Natural killer cell (primary cell): ENCODE results near the gene MRPL16. TPM values are rescaled to one million over a fixed set of nuclear protein-coding genes. Genes with fewer than 3 reads are reported as not detected.
"Not testable (repeated sequence)": the region's sequence is repeated elsewhere in the genome, so short reads cannot be mapped to it uniquely, and the experiment has no call there.

ENCODE experiments used
- ATAC-seq, 3 donors: fragments of 150-1000 bp in 2 of 3; fragments of 200-7000 bp in 1 of 3; cut with Tn5 transposase; 1 replicate in 1 of 3; 2 replicates in 2 of 3; pipeline ENCODE4 v1.10.0; 2021; ENCODE audit warnings: mild to moderate bottlenecking in 2 of 3, moderate library complexity in 2 of 3
- DNase-seq, 2 donors: peaks; one replicate each; pipeline versions ENCODE4 v3.0.0 to v3.0.0-alpha.2; 2013 to 2021; ENCODE audit warnings: mixed read lengths in 1 of 2
- H3K27ac ChIP-seq: one replicate; pipeline ENCODE4 v1.5.1; 2013; ENCODE audit warnings: mild to moderate bottlenecking, low read length
- H3K27me3 ChIP-seq: one replicate; pipeline ENCODE4 v1.6.1; 2013; ENCODE audit warnings: low read length; ENCODE audit not compliant: control insufficient read depth, insufficient read depth
- H3K36me3 ChIP-seq: one replicate; pipeline ENCODE4 v1.6.1; 2013; ENCODE audit warnings: low read length; ENCODE audit not compliant: control insufficient read depth, insufficient read depth
- H3K4me1 ChIP-seq: one replicate; pipeline ENCODE4 v1.6.1; 2013; ENCODE audit warnings: low read length; ENCODE audit not compliant: control insufficient read depth, insufficient read depth
- H3K4me3 ChIP-seq: one replicate; pipeline ENCODE4 v1.5.1; 2013; ENCODE audit warnings: low read length
- H3K9me3 ChIP-seq: one replicate; pipeline ENCODE4 v1.6.1; 2013; ENCODE audit warnings: low read length; ENCODE audit not compliant: control insufficient read depth, insufficient read depth
- H3K27ac Mint-ChIP-seq, 2 donors: one replicate each; pipeline ENCODE4 v1.8.0; 2022; ENCODE audit warnings: mild to moderate bottlenecking in 2 of 2, mixed read lengths in 2 of 2, moderate library complexity in 1 of 2
- H3K27me3 Mint-ChIP-seq, 2 donors: one replicate each; pipeline ENCODE4 v1.8.0; 2022; ENCODE audit warnings: low read depth in 2 of 2, mixed read lengths in 2 of 2
- H3K36me3 Mint-ChIP-seq: one replicate; pipeline ENCODE4 v1.8.0; 2022; ENCODE audit warnings: mixed read lengths
- H3K4me1 Mint-ChIP-seq, 2 donors: one replicate each; pipeline ENCODE4 v1.8.0; 2022; ENCODE audit warnings: mixed read lengths in 2 of 2
- H3K4me3 Mint-ChIP-seq: one replicate; pipeline ENCODE4 v1.8.0; 2022; ENCODE audit warnings: mild to moderate bottlenecking, moderate library complexity, mixed read lengths
- H3K9me3 Mint-ChIP-seq, 2 donors: one replicate each; pipeline ENCODE4 v1.8.0; 2022; ENCODE audit warnings: mixed read lengths in 2 of 2
- CTCF ChIP-seq: fragments of 200-600 bp; IDR thresholded peaks from one replicate; pipeline ENCODE4 v1.8.0; 2022; ENCODE audit warnings: antibody characterized with exemption
- WGBS: methylation state at CpG from one replicate; pipeline ENCODE4 v1.1.7; 2013; ENCODE audit warnings: missing lambda C conversion rate; ENCODE audit not compliant: insufficient coverage; 5-methylcytosine and 5-hydroxymethylcytosine counted together
- intact Hi-C: fragments of 100-400 bp; cut with micrococcal nuclease; formaldehyde crosslinking; loops from one replicate; pipeline ENCODE4 v1.14.2; 2022
- total RNA-seq, 4 donors: library from RNA; stranded (reverse); fragments of 120-200 nt in 1 of 4; gene quantifications; one replicate each; pipeline versions ENCODE4 v1.2.3 to v1.2.4, GENCODE V29; 2013 to 2022

Gene MRPL16
- total RNA-seq, 3 donors from 2014 or later (not counting 1 experiment from before 2014, with no cell fraction given), result 34.9 to 38.0 (median 37.5) TPM

- peaks cover 14 to 32% of the 10 kb centered on the region in 2 donors for H3K4me1 Mint-ChIP-seq
Observed at GRCh38 chr11:59854871-59855270, 44.3 kb upstream of the MRPL16 start.

GRCh38 chr11:59851416-59851815, 40.8 kb upstream of the MRPL16 start:
- H3K27ac Mint-ChIP-seq, intact Hi-C loops, H3K36me3 ChIP-seq, H3K4me1 Mint-ChIP-seq, H3K27me3 Mint-ChIP-seq, H3K4me3 ChIP-seq, H3K9me3 ChIP-seq, H3K27me3 ChIP-seq, H3K9me3 Mint-ChIP-seq, H3K36me3 Mint-ChIP-seq, DNase-seq, H3K4me1 ChIP-seq, H3K4me3 Mint-ChIP-seq, ATAC-seq, H3K27ac ChIP-seq: not testable (repeated sequence)
- 73% methylated on average over 5 of the region's 5 CpGs for WGBS

More at GRCh38 chr11:59854871-59855270, 44.3 kb upstream of the MRPL16 start:
- Histone ChIP-seq H3K27me3 (no peaks in the 10 kb centered on the region), H3K4me3 (no peak overlapping the region), H3K36me3 (no peaks in the 10 kb centered on the region), H3K4me1 (no peaks in the 10 kb centered on the region), H3K27ac (no peak overlapping the region), H3K9me3 (no peaks in the 10 kb centered on the region)
- H3K27me3 Mint-ChIP-seq, result no peaks in the 10 kb centered on the region
- H3K27ac Mint-ChIP-seq, result no peak overlapping the region
- DNase-seq, result no peak
- TF ChIP-seq CTCF, result no peak
- intact Hi-C loops, result no loop called here
- WGBS, result 61% methylated on average over 2 of the region's 2 CpGs
- H3K9me3 Mint-ChIP-seq, result peaks cover 0 to 2% of the 10 kb centered on the region in 2 donors
- H3K36me3 Mint-ChIP-seq, result no peaks in the 10 kb centered on the region
- ATAC-seq, result no peak
- no peak overlapping the region for H3K4me3 Mint-ChIP-seq

DNA sequence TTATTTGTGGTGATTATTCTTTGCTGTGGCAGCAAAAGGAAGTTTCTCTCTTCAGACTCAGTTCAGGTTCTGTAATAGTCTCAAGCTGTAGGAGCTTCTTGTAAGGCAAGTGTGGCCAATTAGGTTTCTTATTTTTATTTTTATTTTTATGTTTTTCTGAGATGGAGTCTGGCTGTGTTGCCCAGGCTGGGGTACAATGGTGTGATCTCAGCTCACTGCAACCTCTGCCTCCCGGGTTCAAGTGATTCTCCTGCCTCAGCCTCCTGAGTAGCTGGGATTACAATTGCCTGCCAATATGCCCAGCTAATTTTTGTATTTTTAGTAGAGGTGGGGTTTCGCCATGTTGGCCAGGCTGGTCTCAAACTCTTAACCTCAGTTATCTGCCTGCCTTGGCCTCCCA, 39.0 kb upstream of the MRPL16 start:
- intact Hi-C loops, H3K27ac Mint-ChIP-seq, H3K9me3 ChIP-seq, H3K4me3 Mint-ChIP-seq, H3K27me3 ChIP-seq, H3K27ac ChIP-seq, H3K4me3 ChIP-seq, H3K4me1 Mint-ChIP-seq, H3K36me3 ChIP-seq, DNase-seq, H3K27me3 Mint-ChIP-seq, ATAC-seq, H3K9me3 Mint-ChIP-seq, H3K36me3 Mint-ChIP-seq, H3K4me1 ChIP-seq: not testable (repeated sequence)
- 83% methylated on average over 2 of the region's 2 CpGs for WGBS

GRCh38 chr11:59849129-59849528, 38.6 kb upstream of the MRPL16 start:
- H3K4me1 ChIP-seq, result no peaks in the 10 kb centered on the region
- Mint-ChIP-seq H3K4me1 (no peaks in the 10 kb centered on the region), H3K36me3 (no peaks in the 10 kb centered on the region), H3K4me3 (no peak overlapping the region), H3K27me3 (no peaks in the 10 kb centered on the region), H3K27ac (no peak overlapping the region), H3K9me3 (no peaks in the 10 kb centered on the region)
- DNase-seq (no peak), ATAC-seq (no peak)
- H3K27me3 ChIP-seq, result no peaks in the 10 kb centered on the region
- H3K4me3 ChIP-seq, result no peak overlapping the region
- TF ChIP-seq CTCF, result no peak
- H3K27ac ChIP-seq, result no peak overlapping the region
- H3K36me3 ChIP-seq, result no peaks in the 10 kb centered on the region
- WGBS, result 60% methylated on average over 1 of the region's 2 CpGs
- intact Hi-C loops, result no loop called here
- no peaks in the 10 kb centered on the region for H3K9me3 ChIP-seq

DNA sequence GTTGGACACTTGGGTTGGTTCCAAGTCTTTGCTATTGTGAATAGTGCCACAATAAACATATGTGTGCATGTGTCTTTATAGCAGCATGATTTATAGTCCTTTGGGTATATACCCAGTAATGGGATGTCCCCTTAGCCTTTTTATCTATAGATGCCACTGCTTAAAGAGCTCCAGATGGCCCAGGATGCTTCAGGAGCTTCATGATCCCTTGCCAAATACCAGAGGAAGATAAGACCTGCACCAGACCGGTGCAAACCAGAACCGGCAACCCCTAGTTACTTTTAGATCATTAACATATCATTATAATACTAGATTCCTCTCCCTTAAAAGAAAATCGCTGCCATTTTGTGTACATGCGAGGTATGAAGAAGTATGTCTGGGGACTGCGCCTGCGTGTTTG, 37.9 kb upstream of the MRPL16 start:
- H3K4me3 ChIP-seq, intact Hi-C loops, ATAC-seq, H3K4me3 Mint-ChIP-seq, H3K36me3 Mint-ChIP-seq, H3K4me1 Mint-ChIP-seq, H3K27ac Mint-ChIP-seq, H3K9me3 Mint-ChIP-seq, H3K4me1 ChIP-seq, H3K36me3 ChIP-seq, H3K27ac ChIP-seq, H3K9me3 ChIP-seq, H3K27me3 ChIP-seq, H3K27me3 Mint-ChIP-seq, DNase-seq: not testable (repeated sequence)
- WGBS, result 94% methylated on average over 6 of the region's 6 CpGs
